AG04449 (cell line): ENCODE measurements around the gene NGF.

Experiments
- CTCF ChIA-PET: fragments of 350-600 bp; formaldehyde crosslinking; extraction: SDS; loops from one replicate; lab custom pipeline; 2021; ENCODE audit warnings: antibody characterized with exemption; lab: Yijun Ruan, JAX
- POLR2A ChIA-PET: fragments of 400-600, 350-600 bp; formaldehyde crosslinking; extraction: SDS; loops from one replicate; lab custom pipeline; 2020; ENCODE audit warnings: antibody characterized with exemption, inconsistent platforms; lab: Yijun Ruan, JAX
- DNase-seq: peaks from one replicate; pipeline ENCODE4 v3.0.0-alpha.2; 2010; ENCODE audit warnings: low read depth, low spot score
- H3K4me3 ChIP-seq: 2 replicates; pipeline ENCODE4 v1.5.1; 2011; ENCODE audit warnings: low read depth, mild to moderate bottlenecking, control low read depth, low read length
- CTCF ChIP-seq: IDR thresholded peaks from one replicate; pipeline ENCODE4 v1.5.1; 2011; ENCODE audit warnings: mild to moderate bottlenecking, moderate library complexity, low read length, control low read depth, inconsistent platforms; ENCODE audit not compliant: insufficient read depth; ENCODE audit errors: missing control alignments

The NGF gene

GRCh38 chr1:115331558-115332331, 6.3 kb downstream of the NGF start:
- H3K4me3 ChIP-seq: peak overlapping the region; percentile 10; the same call in 1 of the 2 replicates
- no peak for TF ChIP-seq CTCF
- ChIA-PET CTCF (interaction anchor here (0.9 to 5.9 kb wide), 9 partner anchors 126 to 264 kb away, joined by 3 to 30 read pairs (median 10); no protein-coding TSS in a partner anchor), POLR2A (interaction anchor here (0.6 to 2.3 kb wide), 7 partner anchors 9 to 264 kb away, joined by 3 to 15 read pairs (median 3); no protein-coding TSS in a partner anchor)
- DNase-seq: peak; percentile 77

- DNase-seq: peak; percentile 95
- no peak overlapping the region; the same call in 1 of the 2 replicates for H3K4me3 ChIP-seq
- POLR2A ChIA-PET: interaction anchor here (0.6 to 2.3 kb wide), 9 partner anchors 8 to 265 kb away, joined by 3 to 15 read pairs (median 4); no protein-coding TSS in a partner anchor
- CTCF ChIA-PET: interaction anchor here (1.3 to 5.9 kb wide), 3 partner anchors 139 to 265 kb away, joined by 3 to 30 read pairs (median 11); no protein-coding TSS in a partner anchor
- TF ChIP-seq CTCF: peak; percentile 36
Observed at GRCh38 chr1:115330480-115331013, 7.5 kb downstream of the NGF start.

- H3K4me3 ChIP-seq: no peak overlapping the region
- ChIA-PET CTCF (interaction anchor here (1.3 to 5.9 kb wide), 4 partner anchors 127 to 177 kb away, joined by 3 to 30 read pairs (median 4); no protein-coding TSS in a partner anchor), POLR2A (interaction anchor here (0.6 to 1.4 kb wide), 9 partner anchors 9 to 266 kb away, joined by 3 to 5 read pairs (median 4); no protein-coding TSS in a partner anchor)
- TF ChIP-seq CTCF: no peak
- DNase-seq: peak; percentile 66
Observed at GRCh38 chr1:115329965-115330364, 8.1 kb downstream of the NGF start.

GRCh38 chr1:115327270-115327669, 10.8 kb downstream of the NGF start:
- no peak for TF ChIP-seq CTCF
- ChIA-PET POLR2A (interaction anchor here (0.7 to 0.9 kb wide), 2 partner anchors 11 to 12 kb away, joined by 4 read pairs; partner anchors contain the start of gene NGF), CTCF (interaction anchor here (1.2 to 2.4 kb wide), 7 partner anchors 13 to 268 kb away, joined by 3 to 11 read pairs (median 7); no protein-coding TSS in a partner anchor)
- DNase-seq: no peak
- H3K4me3 ChIP-seq: no peak overlapping the region

GRCh38 chr1:115326419-115326818, 11.6 kb downstream of the NGF start:
- H3K4me3 ChIP-seq: no peak overlapping the region
- ChIA-PET POLR2A (interaction anchor here (0.7 to 1.4 kb wide), 3 partner anchors 11 to 80 kb away, joined by 3 to 4 read pairs (median 4); partner anchors contain the start of gene NGF), CTCF (interaction anchor here (0.9 to 6.5 kb wide), 6 partner anchors 29 to 445 kb away, joined by 3 to 41 read pairs (median 6); no protein-coding TSS in a partner anchor)
- TF ChIP-seq CTCF: no peak
- DNase-seq: no peak
